Measurements from ENCODE around the gene KDM5B.
A peak's percentile ranks its signal among the peaks of the same experiment; 100 is the strongest.

Gene KDM5B

GRCh38 chr1:202698276-202698675 lies 109.9 kb downstream of the KDM5B start:
- Histone ChIP-seq H3K9me3 (ENCODE audit: severe bottlenecking) (no peaks in the 10 kb centered on the region), H3K4me3 (ENCODE audit: low read depth, low read length) (no peak overlapping the region), H3K27ac (no peak overlapping the region), H3K36me3 (0 out of 2 replicates have a peak, but pooled peaks cover 3% of the 10 kb centered on the region), H3K27me3 (ENCODE audit: insufficient read depth, low read depth, severe bottlenecking) (no peaks in the 10 kb centered on the region)
- no peak for TF ChIP-seq CTCF (IDR thresholded peaks at IDR 0.05; ENCODE audit: low read depth, low read length)
- DNase-seq = no peak

DNA sequence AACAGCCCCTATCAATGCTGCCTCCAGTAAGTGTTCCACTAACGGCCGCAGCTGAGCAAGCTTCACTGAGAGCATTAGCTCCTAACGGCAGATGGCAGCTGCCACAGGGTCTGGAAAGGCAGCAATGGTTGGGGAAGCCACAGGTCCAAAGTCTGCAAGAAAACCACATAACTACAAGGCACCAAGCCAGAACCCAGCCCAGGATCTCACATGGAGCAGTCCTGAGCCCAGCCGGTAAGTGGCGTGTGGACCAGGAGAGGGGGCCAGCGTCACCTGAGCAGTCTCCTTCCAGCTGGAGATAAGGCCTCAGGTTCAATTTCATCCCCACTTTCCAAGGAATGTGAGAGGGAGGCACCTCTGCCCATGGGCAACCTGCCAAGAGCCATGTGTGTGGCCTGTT lies 111.2 kb downstream of the KDM5B start:
- no peak overlapping the region for H3K4me3 ChIP-seq (ENCODE audit: low read depth, low read length)
- H3K27me3 ChIP-seq (ENCODE audit: insufficient read depth, low read depth, severe bottlenecking) = no peaks in the 10 kb centered on the region
- H3K36me3 ChIP-seq = 0 out of 2 replicates have a peak, but pooled peaks cover 3% of the 10 kb centered on the region
- H3K27ac ChIP-seq = peak overlapping the region; percentile 1
- no peaks in the 10 kb centered on the region for H3K9me3 ChIP-seq (ENCODE audit: severe bottlenecking)
- peak; percentile 77 for TF ChIP-seq CTCF (IDR thresholded peaks at IDR 0.05; ENCODE audit: low read depth, low read length)
- peak; percentile 81 for DNase-seq

DNA sequence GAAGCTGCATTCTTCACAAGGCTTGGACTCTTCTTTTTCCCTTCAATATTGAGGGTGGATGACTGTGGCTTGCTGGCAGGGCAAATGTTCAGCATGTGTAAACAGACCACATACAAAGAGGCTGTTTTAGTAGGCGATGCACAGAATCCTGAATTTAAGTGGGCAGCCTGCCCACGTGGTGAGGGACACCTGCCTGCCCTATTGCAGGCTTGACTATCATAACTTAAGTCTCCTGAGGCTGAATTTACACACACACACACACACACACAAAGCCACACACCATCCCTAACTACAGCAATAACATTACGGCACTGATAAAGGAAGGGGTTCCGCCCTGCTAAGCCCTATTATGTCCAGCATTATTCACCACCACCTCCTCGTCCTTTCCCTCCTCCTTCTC lies 113.9 kb downstream of the KDM5B start:
- Histone ChIP-seq H3K27me3 (ENCODE audit: insufficient read depth, low read depth, severe bottlenecking) (no peaks in the 10 kb centered on the region), H3K9me3 (ENCODE audit: severe bottlenecking) (no peaks in the 10 kb centered on the region), H3K4me3 (ENCODE audit: low read depth, low read length) (no peak overlapping the region), H3K36me3 (0 out of 2 replicates have a peak, but pooled peaks cover 3% of the 10 kb centered on the region), H3K27ac (no peak overlapping the region)
- TF ChIP-seq CTCF (IDR thresholded peaks at IDR 0.05; ENCODE audit: low read depth, low read length) = no peak
- no peak for DNase-seq

DNA sequence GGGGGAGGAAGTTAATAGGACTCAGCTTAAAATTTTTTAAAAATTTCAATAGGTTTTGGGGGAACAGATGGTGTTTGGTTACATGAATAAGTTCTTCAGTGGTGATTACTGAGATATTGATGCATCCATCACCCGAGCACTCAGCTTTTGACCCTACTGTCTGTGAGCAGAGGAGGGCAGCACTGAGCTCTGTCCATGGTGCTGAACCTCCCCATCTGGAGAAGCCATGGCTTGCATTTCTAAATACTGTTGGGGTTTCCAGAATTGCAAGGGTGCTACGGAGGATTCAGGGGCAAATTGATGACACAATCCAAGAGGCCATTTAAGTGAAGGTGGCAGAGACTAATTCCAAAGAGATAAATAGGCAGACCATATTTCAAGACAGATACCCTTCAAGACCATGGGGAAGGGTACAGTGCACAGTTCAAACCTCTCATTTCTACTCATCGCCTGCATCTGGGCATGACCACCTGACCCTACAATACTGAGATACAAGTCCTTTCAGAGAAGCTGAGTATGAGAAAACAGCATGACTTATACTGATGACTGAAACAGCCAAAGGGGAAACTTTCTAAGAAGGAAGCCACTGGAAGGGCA lies 115.2 kb downstream of the KDM5B start:
- H3K27me3 ChIP-seq (ENCODE audit: insufficient read depth, low read depth, severe bottlenecking) = no peaks in the 10 kb centered on the region
- peak; percentile 90 for DNase-seq

DNA sequence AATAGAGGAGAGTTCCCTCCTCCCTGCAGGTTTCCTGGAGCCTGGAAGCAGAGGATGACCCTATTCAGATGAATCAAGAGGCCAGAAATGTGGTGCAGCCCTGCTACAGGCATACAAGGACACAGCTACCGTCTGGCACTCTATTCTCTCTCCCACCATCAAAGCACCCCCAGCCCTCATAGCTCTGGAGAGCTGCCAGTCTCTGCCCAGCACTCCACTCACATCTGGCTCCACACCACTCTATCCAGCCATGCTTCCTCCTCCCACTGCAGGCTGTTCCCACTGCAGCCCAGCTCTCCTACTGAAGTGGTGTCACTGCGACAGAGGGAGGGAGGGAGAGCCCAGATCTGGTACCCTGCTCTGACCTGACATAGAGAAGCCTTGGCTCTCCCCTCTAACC lies 116.4 kb downstream of the KDM5B start:
- Histone ChIP-seq H3K9me3 (ENCODE audit: severe bottlenecking) (no peaks in the 10 kb centered on the region), H3K4me3 (ENCODE audit: low read depth, low read length) (no peak overlapping the region), H3K27me3 (ENCODE audit: insufficient read depth, low read depth, severe bottlenecking) (no peaks in the 10 kb centered on the region), H3K36me3 (no peaks in the 10 kb centered on the region), H3K27ac (no peak overlapping the region)
- TF ChIP-seq CTCF (IDR thresholded peaks at IDR 0.05; ENCODE audit: low read depth, low read length) = no peak
- DNase-seq = no peak

More for the DNA sequence above, 115.2 kb downstream of the KDM5B start:
- Histone ChIP-seq H3K9me3 (ENCODE audit: severe bottlenecking) (no peaks in the 10 kb centered on the region), H3K36me3 (0 out of 2 replicates have a peak, but pooled peaks cover 3% of the 10 kb centered on the region), H3K4me3 (ENCODE audit: low read depth, low read length) (no peak overlapping the region), H3K27ac (no peak overlapping the region)
- peak; percentile 96 for TF ChIP-seq CTCF (IDR thresholded peaks at IDR 0.05; ENCODE audit: low read depth, low read length)
